A673 (cell line): Measurements from ENCODE around the gene RNU6-9. TPM values are rescaled to one million over a fixed set of nuclear protein-coding genes. Genes with fewer than 3 reads are reported as not detected.

Experiments used
- BruUV-seq: library from RNA; stranded (reverse); fragments of 400-500 nt; replicated peaks from 2 replicates; lab custom pipeline; 2021; lab: Mats Ljungman, UMichigan
- CTCF ChIA-PET: fragments of 300-600 bp; sonication (Branson Sonifier 250); formaldehyde crosslinking; loops from one replicate; lab custom pipeline; 2022; ENCODE audit warnings: antibody characterized with exemption; lab: Charles Lee
- POLR2A ChIA-PET: fragments of 300-600 bp; sonication (Branson Sonifier 250); formaldehyde crosslinking; loops from one replicate; lab custom pipeline; 2022; ENCODE audit warnings: antibody characterized with exemption; ENCODE audit not compliant: low non-redundant PET; lab: Charles Lee
- DNase-seq: peaks from one replicate; pipeline ENCODE4 v3.0.0-alpha.2; 2015; ENCODE audit warnings: low spot score
- H3K27ac ChIP-seq: fragments of 200-600 bp; sonication (generic); 2 replicates; pipeline ENCODE4 v1.5.1; 2016; ENCODE audit warnings: mixed run types, low read depth, mild to moderate bottlenecking, mixed read lengths, antibody characterized with exemption, low read length; ENCODE audit not compliant: poor library complexity, severe bottlenecking
- H3K27me3 ChIP-seq: fragments of 200-600 bp; sonication (generic); replicated peaks from 2 replicates; pipeline ENCODE4 v1.6.1; 2017; ENCODE audit warnings: mixed run types, low read depth, mild to moderate bottlenecking, mixed read lengths, antibody characterized with exemption, low read length; ENCODE audit not compliant: insufficient read depth, poor library complexity
- H3K36me3 ChIP-seq: fragments of 200-600 bp; sonication (generic); 2 replicates; pipeline ENCODE4 v1.6.1; 2016; ENCODE audit warnings: mixed run types, mild to moderate bottlenecking, mixed read lengths, antibody characterized with exemption, low read length; ENCODE audit not compliant: insufficient read depth, poor library complexity, severe bottlenecking
- H3K4me1 ChIP-seq: fragments of 200-600 bp; sonication (generic); 2 replicates; pipeline ENCODE4 v1.6.1; 2017; ENCODE audit warnings: mixed run types, mild to moderate bottlenecking, mixed read lengths, antibody characterized with exemption, low read length; ENCODE audit not compliant: insufficient read depth, poor library complexity, severe bottlenecking
- H3K4me3 ChIP-seq: fragments of 200-600 bp; sonication (generic); 2 replicates; pipeline ENCODE4 v1.5.1; 2016; ENCODE audit warnings: low read depth, mixed run types, mild to moderate bottlenecking, mixed read lengths, low read length; ENCODE audit not compliant: poor library complexity, severe bottlenecking
- H3K9me3 ChIP-seq: fragments of 200-600 bp; sonication (generic); 2 replicates; pipeline ENCODE4 v1.6.1; 2016; ENCODE audit warnings: mixed run types, low read depth, mild to moderate bottlenecking, mixed read lengths, antibody characterized with exemption, low read length; ENCODE audit not compliant: poor library complexity, severe bottlenecking
- EZH2 ChIP-seq: fragments of 200-600 bp; sonication (generic); IDR thresholded peaks from 2 replicates; pipeline ENCODE4 v1.6.1; 2017; ENCODE audit warnings: borderline replicate concordance, low read depth, mild to moderate bottlenecking, mixed read lengths, antibody characterized with exemption, low read length; ENCODE audit not compliant: poor library complexity, severe bottlenecking
- intact Hi-C: fragments of 100-400 bp; cut with micrococcal nuclease; formaldehyde crosslinking; loops from one replicate; pipeline ENCODE4 v1.10.0; 2022; ENCODE audit not compliant: unreplicated experiment
- total RNA-seq: library from RNA; stranded (reverse); gene quantifications from 2 replicates; pipeline ENCODE4 v1.2.3, GENCODE V29; 2021
- TF ChIP-seq, protein P1 (sequence below): fragments of 300-800, 200-600 bp; sonication (generic); conservative IDR thresholded peaks from 2 replicates; pipeline ENCODE4 v1.5.1; 2017; ENCODE audit warnings: low read depth, mild to moderate bottlenecking, antibody characterized with exemption, low read length, moderate library complexity, mixed read lengths

Gene RNU6-9
- total RNA-seq, 1 experiment from 2014 or later = not detected

DNA sequence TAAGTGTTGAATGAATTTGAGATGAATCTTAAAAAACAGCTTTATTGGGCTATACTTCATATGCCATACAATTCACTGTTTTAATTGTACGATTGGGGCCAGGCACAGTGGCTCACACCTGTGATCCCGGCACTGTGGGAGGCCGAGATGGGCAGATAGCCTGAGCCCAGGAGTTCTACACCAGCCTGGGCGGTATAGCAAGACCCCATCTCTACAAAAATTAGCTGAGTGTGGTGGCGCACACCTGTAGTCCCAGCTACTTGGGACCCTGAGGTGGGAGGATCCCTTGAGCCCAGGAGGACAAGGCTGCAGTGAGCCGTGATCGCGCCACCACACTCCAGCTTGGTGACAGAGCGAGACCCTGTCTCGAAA, 42.9 kb downstream of the RNU6-9 start:
- H3K27ac ChIP-seq = no peak overlapping the region
- intact Hi-C loops = no loop called here
- H3K4me3 ChIP-seq = no peak overlapping the region
- peaks cover 10% of the 10 kb centered on the region for H3K4me1 ChIP-seq
- TF ChIP-seq EZH2 = no peak
- TF ChIP-seq, protein P1, sequence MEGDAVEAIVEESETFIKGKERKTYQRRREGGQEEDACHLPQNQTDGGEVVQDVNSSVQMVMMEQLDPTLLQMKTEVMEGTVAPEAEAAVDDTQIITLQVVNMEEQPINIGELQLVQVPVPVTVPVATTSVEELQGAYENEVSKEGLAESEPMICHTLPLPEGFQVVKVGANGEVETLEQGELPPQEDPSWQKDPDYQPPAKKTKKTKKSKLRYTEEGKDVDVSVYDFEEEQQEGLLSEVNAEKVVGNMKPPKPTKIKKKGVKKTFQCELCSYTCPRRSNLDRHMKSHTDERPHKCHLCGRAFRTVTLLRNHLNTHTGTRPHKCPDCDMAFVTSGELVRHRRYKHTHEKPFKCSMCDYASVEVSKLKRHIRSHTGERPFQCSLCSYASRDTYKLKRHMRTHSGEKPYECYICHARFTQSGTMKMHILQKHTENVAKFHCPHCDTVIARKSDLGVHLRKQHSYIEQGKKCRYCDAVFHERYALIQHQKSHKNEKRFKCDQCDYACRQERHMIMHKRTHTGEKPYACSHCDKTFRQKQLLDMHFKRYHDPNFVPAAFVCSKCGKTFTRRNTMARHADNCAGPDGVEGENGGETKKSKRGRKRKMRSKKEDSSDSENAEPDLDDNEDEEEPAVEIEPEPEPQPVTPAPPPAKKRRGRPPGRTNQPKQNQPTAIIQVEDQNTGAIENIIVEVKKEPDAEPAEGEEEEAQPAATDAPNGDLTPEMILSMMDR = no peak
- no peaks in the 10 kb centered on the region for H3K9me3 ChIP-seq
- no peaks in the 10 kb centered on the region for H3K27me3 ChIP-seq
- BruUV-seq = no TSS peak
- no peaks in the 10 kb centered on the region for H3K36me3 ChIP-seq
- ChIA-PET POLR2A (no interaction called here), CTCF (no interaction called here)
- no peak for DNase-seq

DNA sequence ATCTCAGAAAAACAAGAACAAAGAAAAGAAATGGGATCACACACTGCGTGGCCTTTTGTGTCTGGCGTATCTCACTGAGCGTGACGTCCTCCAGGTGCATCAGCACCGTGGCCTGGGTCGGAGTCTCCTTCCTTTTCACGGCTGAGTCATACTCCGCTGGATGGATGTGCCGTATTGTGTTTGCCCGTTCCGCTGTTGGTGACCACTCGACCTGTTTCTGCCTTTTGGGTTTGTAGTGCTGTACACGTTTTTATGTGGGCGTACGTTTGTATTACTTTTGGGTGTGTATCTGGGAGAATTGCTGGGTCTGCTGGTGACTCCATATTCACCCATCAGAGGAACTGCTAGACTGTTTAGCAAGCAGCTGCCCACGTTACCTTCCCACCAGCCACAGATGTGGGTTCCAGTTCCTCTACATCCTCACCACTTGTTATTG, 44.0 kb downstream of the RNU6-9 start:
- no TSS peak for BruUV-seq
- no peaks in the 10 kb centered on the region for H3K36me3 ChIP-seq
- ChIA-PET CTCF (no interaction called here), POLR2A (no interaction called here)
- no peak overlapping the region for H3K4me3 ChIP-seq
- no peak overlapping the region for H3K27ac ChIP-seq
- intact Hi-C loops = no loop called here
- no peak for DNase-seq
- TF ChIP-seq EZH2 = no peak
- TF ChIP-seq, protein P1 = no peak
- peaks cover 14% of the 10 kb centered on the region for H3K4me1 ChIP-seq
- no peaks in the 10 kb centered on the region for H3K9me3 ChIP-seq
- H3K27me3 ChIP-seq = no peaks in the 10 kb centered on the region

DNA sequence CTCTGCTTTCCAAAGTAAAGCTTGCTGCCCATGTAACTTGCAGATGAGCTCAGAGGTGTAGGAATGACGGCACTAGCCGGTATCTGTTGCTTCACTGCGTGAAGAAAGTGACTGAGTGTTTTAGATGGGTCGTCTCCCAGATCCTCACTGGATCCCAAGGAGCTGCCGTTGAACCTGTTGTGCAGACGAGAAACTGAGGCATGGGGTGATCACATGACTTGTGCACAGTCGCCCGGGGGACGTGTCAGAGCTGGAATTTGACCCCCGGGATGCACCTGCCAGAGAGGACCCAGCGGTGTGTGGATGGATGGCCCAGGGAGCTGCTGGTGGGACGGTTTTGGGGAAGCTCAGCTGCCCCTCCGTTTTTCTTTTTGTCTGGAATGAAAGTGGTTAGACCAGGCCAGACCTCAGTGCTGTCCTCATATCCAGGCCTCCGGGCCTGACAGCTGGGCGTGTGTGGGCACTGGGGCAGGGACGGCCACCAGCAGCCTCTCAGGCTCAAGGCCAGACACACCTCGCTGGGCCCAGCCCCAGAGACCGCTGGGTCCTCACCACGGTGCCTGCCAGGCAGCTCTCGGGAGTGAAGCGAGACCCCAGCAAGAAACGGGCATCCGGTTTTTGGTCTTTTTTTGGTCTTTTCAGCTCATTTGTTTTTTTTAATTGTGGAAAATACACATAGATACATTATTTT, 45.1 kb downstream of the RNU6-9 start:
- DNase-seq = no peak
- no peaks in the 10 kb centered on the region for H3K9me3 ChIP-seq
- no TSS peak for BruUV-seq
- POLR2A ChIA-PET = interaction anchor here (0.8 kb wide), 1 partner anchor 1099 kb away, joined by 5 read pairs; no protein-coding TSS in a partner anchor
- no peak overlapping the region for H3K4me3 ChIP-seq
- H3K27ac ChIP-seq = no peak overlapping the region
- CTCF ChIA-PET = no interaction called here
- intact Hi-C loops = no loop called here
- H3K27me3 ChIP-seq = no peaks in the 10 kb centered on the region
- no peaks in the 10 kb centered on the region for H3K36me3 ChIP-seq
- peaks cover 14% of the 10 kb centered on the region for H3K4me1 ChIP-seq
- no peak for TF ChIP-seq EZH2
- TF ChIP-seq, protein P1 = no peak
